CD4-positive, alpha-beta memory T cell (primary cell): Measurements from ENCODE around the gene DOCK10. TPM values are rescaled to one million over a fixed set of nuclear protein-coding genes. Genes with fewer than 3 reads are reported as not detected.
A peak's percentile ranks its signal among the peaks of the same experiment; 100 is the strongest.

Experiments used
- CTCF ChIA-PET: fragments of 350-600 bp; sonication (Branson Sonifier 250); formaldehyde crosslinking; loops from one replicate; lab custom pipeline; 2021; ENCODE audit warnings: inconsistent platforms; ENCODE audit not compliant: partially characterized antibody; lab: Charles Lee
- POLR2A ChIA-PET: fragments of 350-600 bp; sonication (Branson Sonifier 250); formaldehyde crosslinking; loops from one replicate; lab custom pipeline; 2021; ENCODE audit not compliant: partially characterized antibody; lab: Charles Lee
- DNase-seq, 5 donors: peaks; one replicate each; pipeline versions ENCODE4 v3.0.0 to v3.0.0-alpha.2; 2020 to 2022; ENCODE audit warnings: mixed read lengths in 1 of 5
- H3K27ac ChIP-seq: one replicate; pipeline ENCODE4 v1.7.0; 2013; ENCODE audit warnings: low read depth, low read length
- H3K27me3 ChIP-seq: 2 replicates; pipeline ENCODE4 v1.7.0; 2013; ENCODE audit warnings: mild to moderate bottlenecking, low read length, moderate library complexity; ENCODE audit not compliant: insufficient read depth
- H3K36me3 ChIP-seq: 2 replicates; pipeline ENCODE4 v1.7.0; 2013; ENCODE audit warnings: mild to moderate bottlenecking, low read length, moderate library complexity; ENCODE audit not compliant: insufficient read depth
- H3K4me1 ChIP-seq: 2 replicates; pipeline ENCODE4 v1.7.0; 2013; ENCODE audit warnings: mild to moderate bottlenecking, low read length, moderate library complexity; ENCODE audit not compliant: insufficient read depth
- H3K4me3 ChIP-seq, 2 donors: one replicate each; pipeline ENCODE4 v1.7.0; 2013; ENCODE audit warnings: low read length in 2 of 2, mild to moderate bottlenecking in 1 of 2
- H3K9me3 ChIP-seq, 2 donors: one replicate each; pipeline ENCODE4 v1.7.0; 2013; ENCODE audit warnings: low read length in 2 of 2, control low read depth in 1 of 2; ENCODE audit not compliant: control insufficient read depth in 1 of 2
- H3K27ac Mint-ChIP-seq, 7 donors: one replicate each; pipeline ENCODE4 v1.8.0; 2020 to 2021; ENCODE audit warnings: mixed read lengths in 7 of 7, mild to moderate bottlenecking in 6 of 7, inconsistent platforms in 3 of 7, moderate library complexity in 3 of 7
- H3K27me3 Mint-ChIP-seq, 2 donors: one replicate each; pipeline ENCODE4 v1.8.0; 2020 to 2021; ENCODE audit warnings: mixed read lengths in 2 of 2
- H3K36me3 Mint-ChIP-seq, 2 donors: one replicate each; pipeline ENCODE4 v1.8.0; 2020 to 2021; ENCODE audit warnings: mixed read lengths in 2 of 2, inconsistent platforms in 1 of 2, mild to moderate bottlenecking in 1 of 2
- H3K4me1 Mint-ChIP-seq, 4 donors: one replicate each; pipeline ENCODE4 v1.8.0; 2020 to 2021; ENCODE audit warnings: mixed read lengths in 4 of 4, mild to moderate bottlenecking in 1 of 4
- H3K4me3 Mint-ChIP-seq, 8 donors: one replicate each; pipeline ENCODE4 v1.8.0; 2020 to 2021; ENCODE audit warnings: mixed read lengths in 8 of 8, mild to moderate bottlenecking in 7 of 8, moderate library complexity in 6 of 8, inconsistent platforms in 3 of 8
- H3K9me3 Mint-ChIP-seq, 8 donors: one replicate each; pipeline ENCODE4 v1.8.0; 2020 to 2021; ENCODE audit warnings: mixed read lengths in 8 of 8, mild to moderate bottlenecking in 5 of 8, inconsistent platforms in 3 of 8, moderate library complexity in 1 of 8
- intact Hi-C: fragments of 100-400 bp; cut with micrococcal nuclease; formaldehyde crosslinking; loops from one replicate; pipeline ENCODE4 v1.15.1; 2023
- polyA plus RNA-seq, 2 donors: library from polyadenylated mRNA; unstranded; fragments of 300-500 nt; fragmentation: Illumina TruSeq; gene quantifications; one replicate each; pipeline ENCODE4 v1.2.3, GENCODE V29; 2021
- total RNA-seq, 2 experiments: library from RNA; stranded (reverse); gene quantifications; one replicate each; pipeline ENCODE4 v1.2.3, GENCODE V29; 2021

DOCK10 gene
- total and polyA plus RNA-seq, 4 experiments from 2014 or later, result 26.0 to 186 (median 125) TPM

DNA sequence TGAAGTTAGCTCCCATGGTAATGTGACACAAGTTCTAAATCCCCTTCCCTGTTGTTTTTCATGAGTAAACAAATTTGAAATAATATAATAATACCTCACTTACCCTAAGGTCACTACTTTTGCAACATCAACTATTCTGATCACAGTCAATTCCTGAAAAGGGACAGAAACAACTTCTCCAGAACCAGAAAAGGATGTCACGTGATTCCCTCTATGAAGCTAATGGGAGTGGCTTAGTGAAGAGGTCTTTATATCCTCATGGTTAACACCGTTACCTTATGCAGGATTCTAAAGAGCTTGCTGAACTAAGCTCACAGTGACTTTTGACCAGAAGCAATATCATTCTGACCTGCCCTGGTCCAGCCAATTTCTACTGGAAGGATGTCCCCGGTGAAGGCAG lies 51.6 kb downstream of the DOCK10 start:
- DNase-seq, result no peak
- Histone ChIP-seq H3K36me3 (peaks cover 11% of the 10 kb centered on the region), H3K9me3 (no peaks in the 10 kb centered on the region), H3K4me1 (peaks cover 64% of the 10 kb centered on the region), H3K4me3 (no peak overlapping the region), H3K27me3 (no peaks in the 10 kb centered on the region), H3K27ac (no peak overlapping the region)
- Mint-ChIP-seq H3K4me1 (peaks cover 62 to 94% (median 78%) of the 10 kb centered on the region in 4 donors), H3K4me3 (no peak overlapping the region), H3K36me3 (peaks cover 60 to 62% of the 10 kb centered on the region in 2 donors), H3K27me3 (no peaks in the 10 kb centered on the region), H3K9me3 (no peaks in the 10 kb centered on the region), H3K27ac (peak overlapping the region in 5 of 7 donors; percentile 10 to 66 (median 47))
- ChIA-PET CTCF (interaction anchor here (6.3 kb wide), 1 partner anchor 10 kb away, joined by 58 read pairs; no protein-coding TSS in a partner anchor), POLR2A (no interaction called here)
- intact Hi-C loops, result loop anchor here (5.0 kb wide), 1 partner anchor 33 kb away; no protein-coding TSS in a partner anchor

DNA sequence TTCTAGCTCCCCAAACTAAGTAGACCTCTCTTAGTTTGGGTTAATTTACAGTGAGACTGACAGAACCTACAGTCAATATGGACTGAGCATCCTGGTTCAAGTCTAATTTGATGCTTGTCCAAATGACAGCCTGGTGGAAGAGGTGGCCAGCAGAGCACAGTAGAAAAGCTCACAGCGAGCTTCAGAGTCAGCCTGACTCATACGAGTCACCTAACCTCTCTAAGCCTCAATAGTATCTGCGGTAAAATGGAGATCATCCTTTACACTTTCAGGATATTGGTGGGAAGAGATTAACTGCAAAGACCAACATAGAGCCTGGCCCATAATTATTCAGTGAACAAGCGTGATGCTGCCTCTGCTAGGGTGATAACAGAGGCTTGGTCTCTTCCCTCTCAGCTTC lies 54.5 kb downstream of the DOCK10 start:
- peaks cover 77% of the 10 kb centered on the region for H3K4me1 ChIP-seq
- peak overlapping the region in 1 of 8 donors; percentile 6 for H3K4me3 Mint-ChIP-seq
- H3K27me3 Mint-ChIP-seq, result no peaks in the 10 kb centered on the region

DNA sequence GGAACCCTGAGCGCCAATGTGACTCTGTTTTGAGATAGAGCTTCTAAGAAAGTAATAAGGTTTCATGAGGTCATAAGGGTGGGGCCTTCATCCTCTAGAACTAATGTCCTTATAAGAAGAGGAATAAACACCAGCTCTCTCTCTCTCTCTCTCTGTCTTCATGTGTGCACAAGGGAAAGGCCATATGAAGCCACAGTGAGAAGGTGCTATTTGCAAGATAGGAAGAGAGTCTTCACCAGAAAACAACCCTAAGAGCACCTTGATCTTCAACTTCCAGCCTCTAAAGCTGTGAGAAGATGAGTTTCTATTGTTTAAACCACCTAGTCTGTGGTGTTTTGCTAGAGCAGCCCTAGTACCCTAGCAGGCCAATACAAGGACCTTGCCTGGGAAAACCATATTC lies 55.8 kb downstream of the DOCK10 start:
- ChIA-PET CTCF (interaction anchor here (0.8 to 6.6 kb wide), 3 partner anchors 13 to 60 kb away, joined by 3 to 49 read pairs (median 5); no protein-coding TSS in a partner anchor), POLR2A (interaction anchor here (0.7 to 3.2 kb wide), 9 partner anchors 13 to 108 kb away, joined by 3 to 11 read pairs (median 3); partner anchors contain the start of gene DOCK10)
- intact Hi-C loops, result no loop called here
- Histone ChIP-seq H3K27me3 (no peaks in the 10 kb centered on the region), H3K4me1 (peaks cover 84% of the 10 kb centered on the region), H3K9me3 (no peaks in the 10 kb centered on the region), H3K4me3 (no peak overlapping the region), H3K27ac (no peak overlapping the region), H3K36me3 (peaks cover 7% of the 10 kb centered on the region)
- Mint-ChIP-seq H3K9me3 (peaks cover 0 to 3% (median 0%) of the 10 kb centered on the region in 8 donors), H3K4me1 (peaks cover 71 to 98% (median 85%) of the 10 kb centered on the region in 4 donors), H3K27me3 (no peaks in the 10 kb centered on the region), H3K4me3 (peak overlapping the region in 4 of 8 donors; percentile 2 to 74 (median 47)), H3K36me3 (peaks cover 30 to 41% of the 10 kb centered on the region in 2 donors), H3K27ac (peak overlapping the region; percentile 53 to 90 (median 81))
- DNase-seq, result peak in 3 of 5 donors; percentile 33 to 47 (median 33)

More for the DNA sequence above, 54.5 kb downstream of the DOCK10 start:
- no peak overlapping the region for H3K27ac ChIP-seq
- H3K4me3 ChIP-seq, result no peak overlapping the region
- POLR2A ChIA-PET, result interaction anchor here (1.3 kb wide), 1 partner anchor 109 kb away, joined by 3 read pairs; no protein-coding TSS in a partner anchor
- H3K9me3 Mint-ChIP-seq, result peaks cover 0 to 3% (median 0%) of the 10 kb centered on the region in 8 donors
- CTCF ChIA-PET, result interaction anchor here (6.6 kb wide), 1 partner anchor 13 kb away, joined by 49 read pairs; no protein-coding TSS in a partner anchor
- peaks cover 7% of the 10 kb centered on the region for H3K36me3 ChIP-seq
- H3K36me3 Mint-ChIP-seq, result peaks cover 36 to 39% of the 10 kb centered on the region in 2 donors
- no peaks in the 10 kb centered on the region for H3K27me3 ChIP-seq
- intact Hi-C loops, result no loop called here
- peak overlapping the region; percentile 59 to 84 (median 79) for H3K27ac Mint-ChIP-seq
- DNase-seq, result no peak
- H3K9me3 ChIP-seq, result no peaks in the 10 kb centered on the region
- H3K4me1 Mint-ChIP-seq, result peaks cover 68 to 98% (median 83%) of the 10 kb centered on the region in 4 donors

DNA sequence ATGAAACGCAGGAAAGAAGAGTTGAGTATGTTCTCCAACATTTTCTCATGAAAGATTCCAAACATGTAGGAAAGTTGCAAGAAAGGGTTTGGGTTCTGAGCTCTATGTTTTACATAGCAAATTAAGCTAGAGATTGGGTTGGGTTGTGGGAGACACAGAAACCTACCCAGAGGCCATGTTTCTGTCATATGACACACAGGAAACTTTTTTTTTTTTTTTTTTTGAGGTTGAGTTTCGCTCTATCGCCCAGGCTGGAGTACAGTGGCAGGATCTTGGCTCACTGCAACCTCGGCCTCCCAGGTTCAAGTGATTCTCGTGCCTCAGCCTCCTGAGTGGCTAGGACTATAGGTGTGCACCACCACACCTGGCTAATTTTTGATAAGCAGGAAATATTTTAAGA lies 57.6 kb downstream of the DOCK10 start:
- peak overlapping the region; percentile 79 to 95 (median 92) for H3K27ac Mint-ChIP-seq
- H3K4me1 ChIP-seq, result peaks cover 83% of the 10 kb centered on the region
- ChIA-PET CTCF (interaction anchor here (0.7 to 6.6 kb wide), 5 partner anchors 11 to 41 kb away, joined by 3 to 49 read pairs (median 4); no protein-coding TSS in a partner anchor), POLR2A (interaction anchor here (0.6 to 3.2 kb wide), 10 partner anchors 9 to 65 kb away, joined by 3 to 11 read pairs (median 4); no protein-coding TSS in a partner anchor)
- H3K4me3 Mint-ChIP-seq, result peak overlapping the region in 7 of 8 donors; percentile 61 to 86 (median 78)
- peak in 3 of 5 donors; percentile 13 to 24 (median 20) for DNase-seq
- H3K27ac ChIP-seq, result no peak overlapping the region
- intact Hi-C loops, result loop anchor here (2.0 to 5.0 kb wide), 2 partner anchors 14 to 37 kb away; no protein-coding TSS in a partner anchor
- no peaks in the 10 kb centered on the region for H3K36me3 ChIP-seq
- H3K27me3 ChIP-seq, result no peaks in the 10 kb centered on the region
- peaks cover 0 to 3% (median 0%) of the 10 kb centered on the region in 8 donors for H3K9me3 Mint-ChIP-seq
- H3K36me3 Mint-ChIP-seq, result peaks cover 17 to 27% of the 10 kb centered on the region in 2 donors
- peaks cover 63 to 87% (median 77%) of the 10 kb centered on the region in 4 donors for H3K4me1 Mint-ChIP-seq
- no peaks in the 10 kb centered on the region for H3K9me3 ChIP-seq
- H3K4me3 ChIP-seq, result no peak overlapping the region
- H3K27me3 Mint-ChIP-seq, result no peaks in the 10 kb centered on the region

DNA sequence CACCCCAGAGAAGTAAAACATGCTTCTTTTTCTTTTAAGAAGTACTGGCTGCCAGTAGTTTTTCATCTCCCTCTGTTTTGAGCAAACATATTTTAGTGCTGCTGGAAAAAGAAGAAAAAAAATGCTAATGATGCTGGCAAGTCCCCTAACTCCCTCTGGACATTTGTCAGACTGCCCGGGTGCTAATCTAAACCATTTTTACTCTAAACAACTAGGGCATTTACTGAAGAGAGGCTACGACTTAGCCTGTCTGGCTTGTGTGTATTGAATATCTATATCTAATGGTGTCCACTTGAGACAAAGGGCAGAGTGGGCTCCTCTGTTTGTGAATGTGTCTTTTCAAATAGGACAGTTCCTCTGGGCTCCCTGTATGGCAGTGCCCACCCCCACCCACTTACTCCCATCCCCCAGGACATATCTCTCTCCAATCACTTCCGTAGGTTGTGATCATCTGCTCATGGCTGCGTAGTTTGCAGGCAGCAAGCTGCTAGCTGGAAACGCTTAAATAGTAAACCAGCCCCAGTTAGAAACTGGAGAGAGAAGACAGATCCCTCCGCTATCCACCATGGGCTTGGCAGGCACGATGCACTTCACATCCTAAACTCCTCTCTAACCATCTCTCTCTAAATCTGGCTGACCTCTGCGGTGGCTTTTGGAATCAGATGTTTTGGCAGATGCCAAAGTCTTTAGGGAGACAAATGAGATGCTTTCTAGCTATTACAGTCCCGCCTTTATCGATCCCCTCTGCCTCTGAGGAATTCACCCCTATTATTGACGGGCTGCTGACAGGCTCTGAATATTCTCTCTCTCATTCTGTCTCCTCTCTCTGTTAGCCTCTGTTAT lies 58.3 kb downstream of the DOCK10 start:
- DNase-seq, result no peak
- peaks cover 15 to 24% of the 10 kb centered on the region in 2 donors for H3K36me3 Mint-ChIP-seq
- no peaks in the 10 kb centered on the region for H3K36me3 ChIP-seq
- peak overlapping the region; percentile 18 for H3K27ac ChIP-seq
- CTCF ChIA-PET, result interaction anchor here (0.7 to 6.6 kb wide), 5 partner anchors 10 to 41 kb away, joined by 3 to 49 read pairs (median 4); no protein-coding TSS in a partner anchor
- H3K27me3 ChIP-seq, result no peaks in the 10 kb centered on the region
- peak overlapping the region; percentile 29 to 86 (median 80) for H3K4me3 Mint-ChIP-seq
- H3K9me3 ChIP-seq, result no peaks in the 10 kb centered on the region
- POLR2A ChIA-PET, result interaction anchor here (0.6 to 3.2 kb wide), 12 partner anchors 9 to 65 kb away, joined by 3 to 11 read pairs (median 4); no protein-coding TSS in a partner anchor
- H3K27ac Mint-ChIP-seq, result peak overlapping the region; percentile 79 to 95 (median 92)
- H3K4me1 ChIP-seq, result peaks cover 76% of the 10 kb centered on the region
- H3K4me1 Mint-ChIP-seq, result peaks cover 59 to 87% (median 75%) of the 10 kb centered on the region in 4 donors
- peaks cover 0 to 3% (median 0%) of the 10 kb centered on the region in 8 donors for H3K9me3 Mint-ChIP-seq
- intact Hi-C loops, result loop anchor here (1.0 to 5.0 kb wide), 3 partner anchors 13 to 58 kb away; no protein-coding TSS in a partner anchor
- H3K4me3 ChIP-seq, result no peak overlapping the region
- H3K27me3 Mint-ChIP-seq, result no peaks in the 10 kb centered on the region

DNA sequence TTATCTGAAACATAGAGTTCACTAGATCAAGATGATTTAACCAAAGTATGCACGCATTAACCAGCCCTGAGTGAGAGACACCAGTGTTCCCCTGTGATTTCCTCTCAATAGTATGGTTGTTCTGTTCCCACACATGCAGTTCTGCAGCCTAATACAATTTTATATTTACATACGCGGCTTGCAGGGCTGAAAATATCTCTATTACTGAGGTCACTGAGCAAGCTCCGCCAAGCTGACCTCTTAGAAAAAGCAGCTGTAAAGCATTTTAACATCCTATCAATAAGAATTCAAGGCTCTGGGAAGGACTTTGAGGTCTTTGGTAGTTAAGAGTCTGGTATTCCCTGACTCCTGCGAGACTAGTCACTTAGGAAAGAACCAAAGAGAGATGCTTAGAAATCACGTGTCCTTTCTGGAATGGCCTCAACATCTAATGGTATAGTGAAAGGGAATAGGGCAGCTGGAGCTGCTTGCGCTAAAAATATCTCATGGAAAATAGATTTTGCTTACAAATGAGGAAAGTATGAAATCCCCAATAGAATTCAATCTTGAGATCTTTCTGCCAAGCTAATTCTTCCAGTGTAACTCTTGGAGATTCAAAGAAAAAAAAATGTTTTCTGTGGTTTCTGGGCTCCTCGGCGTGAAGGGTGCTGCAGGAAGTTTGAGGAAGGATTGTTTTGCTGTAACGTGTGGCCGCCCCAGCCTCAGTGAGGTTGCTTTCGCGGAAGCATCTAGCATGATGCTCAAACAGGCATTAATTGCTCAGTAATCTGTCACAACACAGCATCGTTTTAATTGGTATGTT lies 59.2 kb downstream of the DOCK10 start:
- ChIA-PET CTCF (interaction anchor here (0.8 to 6.6 kb wide), 9 partner anchors 12 to 63 kb away, joined by 3 to 49 read pairs (median 4); no protein-coding TSS in a partner anchor), POLR2A (interaction anchor here (0.9 to 1.8 kb wide), 10 partner anchors 12 to 56 kb away, joined by 3 to 9 read pairs (median 6); no protein-coding TSS in a partner anchor)
- H3K4me1 ChIP-seq, result peaks cover 69% of the 10 kb centered on the region

More for the DNA sequence above, 59.2 kb downstream of the DOCK10 start:
- no peaks in the 10 kb centered on the region for H3K27me3 ChIP-seq
- intact Hi-C loops, result loop anchor here (1.0 to 5.0 kb wide), 2 partner anchors 36 to 57 kb away; no protein-coding TSS in a partner anchor
- Mint-ChIP-seq H3K9me3 (peaks cover 0 to 3% (median 0%) of the 10 kb centered on the region in 8 donors), H3K27me3 (no peaks in the 10 kb centered on the region), H3K4me3 (peak overlapping the region; percentile 29 to 86 (median 80)), H3K4me1 (peaks cover 59 to 88% (median 73%) of the 10 kb centered on the region in 4 donors), H3K36me3 (peaks cover 14 to 25% of the 10 kb centered on the region in 2 donors), H3K27ac (peak overlapping the region; percentile 79 to 95 (median 92))
- H3K4me3 ChIP-seq, result no peak overlapping the region
- peak in 4 of 5 donors; percentile 25 to 45 (median 39) for DNase-seq
- H3K36me3 ChIP-seq, result no peaks in the 10 kb centered on the region
- H3K9me3 ChIP-seq, result no peaks in the 10 kb centered on the region
- peak overlapping the region; percentile 18 for H3K27ac ChIP-seq
